HG02852 (cell line): ENCODE measurements around the gene ENPP3.

Experiments
- ATAC-seq: cut with Tn5 transposase; IDR thresholded peaks from one replicate; pipeline ENCODE4 v1.9.1; 2021; ENCODE audit warnings: mild to moderate bottlenecking, moderate library complexity; ENCODE audit not compliant: unreplicated experiment

Gene ENPP3

GRCh38 chr6:131762984-131763383 is 125.9 kb downstream of the ENPP3 start:
- ATAC-seq, result no peak

- no peak for ATAC-seq
Measured at GRCh38 chr6:131763749-131764148, 126.6 kb downstream of the ENPP3 start.

- no peak for ATAC-seq
Measured at GRCh38 chr6:131764350-131764749, 127.2 kb downstream of the ENPP3 start.

GRCh38 chr6:131765081-131765803 is 128.1 kb downstream of the ENPP3 start:
- ATAC-seq, result no peak

- no peak for ATAC-seq
Measured at GRCh38 chr6:131765804-131766135, 128.7 kb downstream of the ENPP3 start.

GRCh38 chr6:131766631-131767030 is 129.5 kb downstream of the ENPP3 start:
- no peak for ATAC-seq

- no peak for ATAC-seq
Measured at GRCh38 chr6:131768964-131769363, 131.9 kb downstream of the ENPP3 start.

- no peak for ATAC-seq
Measured at GRCh38 chr6:131769385-131770141, 132.5 kb downstream of the ENPP3 start.

- no peak for ATAC-seq
Measured at GRCh38 chr6:131770776-131771175, 133.7 kb downstream of the ENPP3 start.

GRCh38 chr6:131773284-131773950 is 136.3 kb downstream of the ENPP3 start:
- ATAC-seq, result no peak

- no peak for ATAC-seq
Measured at GRCh38 chr6:131775886-131776285, 138.8 kb downstream of the ENPP3 start.

GRCh38 chr6:131776985-131777384 is 139.9 kb downstream of the ENPP3 start:
- ATAC-seq, result no peak

GRCh38 chr6:131778169-131778568 is 141.1 kb downstream of the ENPP3 start:
- no peak for ATAC-seq

- no peak for ATAC-seq
Measured at GRCh38 chr6:131779304-131779703, 142.2 kb downstream of the ENPP3 start.

GRCh38 chr6:131780600-131780999 is 143.5 kb downstream of the ENPP3 start:
- ATAC-seq, result no peak

- ATAC-seq, result no peak
Measured at GRCh38 chr6:131781687-131782086, 144.6 kb downstream of the ENPP3 start.

GRCh38 chr6:131782764-131783163 is 145.7 kb downstream of the ENPP3 start:
- no peak for ATAC-seq

GRCh38 chr6:131784561-131784960 is 147.5 kb downstream of the ENPP3 start:
- no peak for ATAC-seq

- no peak for ATAC-seq
Measured at GRCh38 chr6:131787079-131787478, 150.0 kb downstream of the ENPP3 start.

- ATAC-seq, result no peak
Measured at GRCh38 chr6:131787766-131788712, 150.9 kb downstream of the ENPP3 start.

- ATAC-seq, result no peak
Measured at GRCh38 chr6:131789219-131789618, 152.1 kb downstream of the ENPP3 start.
